A673 (cell line): ENCODE data around the gene RRP8.

Experiments
- CTCF ChIP-seq: fragments of 300-800, 200-600 bp; sonication (generic); conservative IDR thresholded peaks from 2 replicates; pipeline ENCODE4 v1.5.1; 2017; ENCODE audit warnings: low read depth, mild to moderate bottlenecking, antibody characterized with exemption, low read length, moderate library complexity, mixed read lengths
- EZH2 ChIP-seq: fragments of 200-600 bp; sonication (generic); IDR thresholded peaks from 2 replicates; pipeline ENCODE4 v1.6.1; 2017; ENCODE audit warnings: borderline replicate concordance, low read depth, mild to moderate bottlenecking, mixed read lengths, antibody characterized with exemption, low read length; ENCODE audit not compliant: poor library complexity, severe bottlenecking

GRCh38 chr11:6570691-6571427 lies 32.6 kb downstream of the RRP8 start:
- TF ChIP-seq CTCF (no peak), EZH2 (no peak)
